ENCODE data around the gene CD101. TPM values are rescaled to one million over a fixed set of nuclear protein-coding genes. Genes with fewer than 3 reads are reported as not detected.

CD101 gene
- total and polyA plus RNA-seq, 2 experiments from 2014 or later, result 1.2 to 1.3 TPM

GRCh38 chr1:117084231-117084630, 82.7 kb downstream of the CD101 start (continued):
- TF ChIP-seq REST (IDR thresholded peaks at IDR 0.05; ENCODE audit: unreplicated experiment) (no peak), CREB1 (CRISPR knock-in tag; IDR thresholded peaks at IDR 0.05; ENCODE audit: low read depth) (no peak)
- TF ChIP-seq, protein P1, sequence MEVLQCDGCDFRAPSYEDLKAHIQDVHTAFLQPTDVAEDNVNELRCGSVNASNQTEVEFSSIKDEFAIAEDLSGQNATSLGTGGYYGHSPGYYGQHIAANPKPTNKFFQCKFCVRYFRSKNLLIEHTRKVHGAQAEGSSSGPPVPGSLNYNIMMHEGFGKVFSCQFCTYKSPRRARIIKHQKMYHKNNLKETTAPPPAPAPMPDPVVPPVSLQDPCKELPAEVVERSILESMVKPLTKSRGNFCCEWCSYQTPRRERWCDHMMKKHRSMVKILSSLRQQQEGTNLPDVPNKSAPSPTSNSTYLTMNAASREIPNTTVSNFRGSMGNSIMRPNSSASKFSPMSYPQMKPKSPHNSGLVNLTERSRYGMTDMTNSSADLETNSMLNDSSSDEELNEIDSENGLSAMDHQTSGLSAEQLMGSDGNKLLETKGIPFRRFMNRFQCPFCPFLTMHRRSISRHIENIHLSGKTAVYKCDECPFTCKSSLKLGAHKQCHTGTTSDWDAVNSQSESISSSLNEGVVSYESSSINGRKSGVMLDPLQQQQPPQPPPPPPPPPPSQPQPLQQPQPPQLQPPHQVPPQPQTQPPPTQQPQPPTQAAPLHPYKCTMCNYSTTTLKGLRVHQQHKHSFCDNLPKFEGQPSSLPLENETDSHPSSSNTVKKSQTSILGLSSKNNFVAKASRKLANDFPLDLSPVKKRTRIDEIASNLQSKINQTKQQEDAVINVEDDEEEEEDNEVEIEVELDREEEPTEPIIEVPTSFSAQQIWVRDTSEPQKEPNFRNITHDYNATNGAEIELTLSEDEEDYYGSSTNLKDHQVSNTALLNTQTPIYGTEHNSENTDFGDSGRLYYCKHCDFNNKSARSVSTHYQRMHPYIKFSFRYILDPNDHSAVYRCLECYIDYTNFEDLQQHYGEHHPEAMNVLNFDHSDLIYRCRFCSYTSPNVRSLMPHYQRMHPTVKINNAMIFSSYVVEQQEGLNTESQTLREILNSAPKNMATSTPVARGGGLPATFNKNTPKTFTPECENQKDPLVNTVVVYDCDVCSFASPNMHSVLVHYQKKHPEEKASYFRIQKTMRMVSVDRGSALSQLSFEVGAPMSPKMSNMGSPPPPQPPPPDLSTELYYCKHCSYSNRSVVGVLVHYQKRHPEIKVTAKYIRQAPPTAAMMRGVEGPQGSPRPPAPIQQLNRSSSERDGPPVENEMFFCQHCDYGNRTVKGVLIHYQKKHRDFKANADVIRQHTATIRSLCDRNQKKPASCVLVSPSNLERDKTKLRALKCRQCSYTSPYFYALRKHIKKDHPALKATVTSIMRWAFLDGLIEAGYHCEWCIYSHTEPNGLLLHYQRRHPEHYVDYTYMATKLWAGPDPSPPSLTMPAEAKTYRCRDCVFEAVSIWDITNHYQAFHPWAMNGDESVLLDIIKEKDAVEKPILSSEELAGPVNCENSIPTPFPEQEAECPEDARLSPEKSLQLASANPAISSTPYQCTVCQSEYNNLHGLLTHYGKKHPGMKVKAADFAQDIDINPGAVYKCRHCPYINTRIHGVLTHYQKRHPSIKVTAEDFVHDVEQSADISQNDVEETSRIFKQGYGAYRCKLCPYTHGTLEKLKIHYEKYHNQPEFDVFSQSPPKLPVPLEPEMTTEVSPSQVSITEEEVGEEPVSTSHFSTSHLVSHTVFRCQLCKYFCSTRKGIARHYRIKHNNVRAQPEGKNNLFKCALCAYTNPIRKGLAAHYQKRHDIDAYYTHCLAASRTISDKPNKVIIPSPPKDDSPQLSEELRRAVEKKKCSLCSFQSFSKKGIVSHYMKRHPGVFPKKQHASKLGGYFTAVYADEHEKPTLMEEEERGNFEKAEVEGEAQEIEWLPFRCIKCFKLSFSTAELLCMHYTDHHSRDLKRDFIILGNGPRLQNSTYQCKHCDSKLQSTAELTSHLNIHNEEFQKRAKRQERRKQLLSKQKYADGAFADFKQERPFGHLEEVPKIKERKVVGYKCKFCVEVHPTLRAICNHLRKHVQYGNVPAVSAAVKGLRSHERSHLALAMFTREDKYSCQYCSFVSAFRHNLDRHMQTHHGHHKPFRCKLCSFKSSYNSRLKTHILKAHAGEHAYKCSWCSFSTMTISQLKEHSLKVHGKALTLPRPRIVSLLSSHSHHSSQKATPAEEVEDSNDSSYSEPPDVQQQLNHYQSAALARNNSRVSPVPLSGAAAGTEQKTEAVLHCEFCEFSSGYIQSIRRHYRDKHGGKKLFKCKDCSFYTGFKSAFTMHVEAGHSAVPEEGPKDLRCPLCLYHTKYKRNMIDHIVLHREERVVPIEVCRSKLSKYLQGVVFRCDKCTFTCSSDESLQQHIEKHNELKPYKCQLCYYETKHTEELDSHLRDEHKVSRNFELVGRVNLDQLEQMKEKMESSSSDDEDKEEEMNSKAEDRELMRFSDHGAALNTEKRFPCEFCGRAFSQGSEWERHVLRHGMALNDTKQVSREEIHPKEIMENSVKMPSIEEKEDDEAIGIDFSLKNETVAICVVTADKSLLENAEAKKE (CRISPR knock-in tag; IDR thresholded peaks at IDR 0.05), result no peak

Small RNA genes lying within 50 kb of the gene (small RNA-seq; reads per million reads assigned to genes)
- 0.07 reads per million for gene RNA5SP55 (ENCODE audit: low replicate concordance)

Other genes starting within 250 kb of the CD101 start
- gene CD2, start 247.3 kb upstream of the CD101 start, total RNA-seq (2014; rRNA removed; shearing (Covaris generic)), result not detected in 2 replicates
- gene CD2, start 247.3 kb upstream of the CD101 start, polyA plus RNA-seq (2016; fragmentation: Nextera tagmentation; extraction: Ambion mirVana), result not detected in 2 replicates
- 21.8 and 32.7 TPM in 2 replicates for gene PTGFRN, start 91.8 kb upstream of the CD101 start, total RNA-seq (2014; rRNA removed; shearing (Covaris generic))
- 17.4 and 30.0 TPM in 2 replicates for gene PTGFRN, start 91.8 kb upstream of the CD101 start, polyA plus RNA-seq (2016; fragmentation: Nextera tagmentation; extraction: Ambion mirVana)
- 57.5 and 85.4 TPM in 2 replicates for gene TTF2, start 58.6 kb downstream of the CD101 start, total RNA-seq (2014; rRNA removed; shearing (Covaris generic))
- 81.1 and 84.7 TPM in 2 replicates for gene TTF2, start 58.6 kb downstream of the CD101 start, polyA plus RNA-seq (2016; fragmentation: Nextera tagmentation; extraction: Ambion mirVana)
- 11.6 and 15.0 TPM in 2 replicates for gene TRIM45, start 120.0 kb downstream of the CD101 start, total RNA-seq (2014; rRNA removed; shearing (Covaris generic))
- 7.9 and 8.8 TPM in 2 replicates for gene TRIM45, start 120.0 kb downstream of the CD101 start, polyA plus RNA-seq (2016; fragmentation: Nextera tagmentation; extraction: Ambion mirVana)
- gene VTCN1, start 209.2 kb downstream of the CD101 start, total RNA-seq (2014; rRNA removed; shearing (Covaris generic)), result not detected in 2 replicates
- not detected in 2 replicates for gene VTCN1, start 209.2 kb downstream of the CD101 start, polyA plus RNA-seq (2016; fragmentation: Nextera tagmentation; extraction: Ambion mirVana)

Data from GM23338 (cell line).